NCI-H345 treated with DMSO at 0.1 percent for 48 hours (cell line): ENCODE measurements around the gene ASH1L.
"Not testable (repeated sequence)": the region's sequence is repeated elsewhere in the genome, so short reads cannot be mapped to it uniquely, and the experiment has no call there.

Experiments used
- DNase-seq: peaks from one replicate; lab custom pipeline; 2025; ENCODE audit not compliant: unreplicated experiment; lab: John Stamatoyannopoulos, UW

ASH1L gene

DNA sequence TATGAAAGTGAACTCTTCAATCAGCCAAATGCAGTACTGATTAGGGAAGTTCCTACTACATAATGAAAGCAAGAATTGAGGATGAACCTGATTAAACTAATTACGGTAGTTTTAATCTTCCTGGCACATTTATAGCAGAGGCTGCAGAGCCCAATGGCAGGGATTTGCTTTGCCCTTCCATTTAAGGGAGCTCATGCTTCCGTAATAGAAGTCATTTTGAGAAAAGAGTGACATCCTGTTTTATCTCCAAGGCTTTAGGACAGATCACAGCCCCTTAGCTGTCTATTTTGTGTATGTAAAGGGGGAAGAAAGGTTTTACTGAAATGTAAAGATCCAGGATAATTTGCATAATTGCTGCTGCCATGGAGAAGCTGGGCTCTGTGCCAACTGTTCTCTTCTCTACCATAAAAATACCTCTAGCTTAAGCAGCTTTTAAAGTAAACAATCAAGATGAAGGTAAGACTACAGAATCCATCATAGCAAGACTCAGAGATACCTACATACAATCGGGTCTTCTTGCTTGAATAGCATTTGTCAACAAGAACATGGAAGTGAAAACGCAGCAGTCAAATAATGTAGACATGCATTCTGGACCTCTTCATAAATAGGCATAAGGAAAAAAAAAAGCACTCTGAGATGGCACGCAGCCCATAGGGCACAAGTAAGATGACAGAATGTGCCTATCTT, 62.5 kb downstream of the ASH1L start:
- DNase-seq, result peak; percentile 98

DNA sequence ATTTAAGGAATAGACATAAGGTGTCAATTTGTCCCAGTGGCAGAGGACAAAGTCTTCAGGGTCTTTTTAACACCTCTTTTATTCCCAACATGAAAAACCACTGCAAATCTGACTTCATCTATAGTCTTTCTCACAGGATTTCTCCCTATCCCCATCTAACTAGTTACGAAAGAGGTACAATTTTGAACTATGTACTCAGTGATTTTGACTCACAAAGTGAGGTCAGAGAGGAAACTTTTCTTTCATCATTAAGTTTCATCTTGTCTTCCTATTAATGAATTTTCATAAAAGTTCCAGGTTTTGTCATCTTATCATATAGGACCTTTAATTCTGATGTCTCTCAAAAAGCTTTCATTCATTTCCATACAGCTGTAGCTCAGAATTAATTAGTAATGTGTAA, 63.3 kb downstream of the ASH1L start:
- DNase-seq, result no peak

DNA sequence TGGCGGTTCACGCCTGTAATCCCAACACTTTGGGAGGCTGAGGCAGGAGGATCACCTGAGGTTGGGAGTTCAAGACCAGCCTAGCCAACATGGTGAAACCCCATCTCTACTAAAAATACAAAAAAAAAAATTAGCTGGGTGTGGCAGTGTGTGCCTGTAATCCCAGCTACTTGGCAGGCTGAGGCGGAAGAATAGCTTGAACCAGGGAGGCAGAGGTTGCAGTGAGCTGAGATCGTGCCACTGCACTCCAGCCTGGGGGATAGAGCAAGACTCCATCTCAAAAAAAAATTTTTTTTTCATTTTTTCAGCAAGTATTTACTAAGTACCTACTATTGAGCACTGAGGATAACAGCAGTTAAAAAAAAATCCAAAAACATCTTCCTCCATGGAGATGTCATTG, 69.0 kb downstream of the ASH1L start:
- DNase-seq, result not testable (repeated sequence)

DNA sequence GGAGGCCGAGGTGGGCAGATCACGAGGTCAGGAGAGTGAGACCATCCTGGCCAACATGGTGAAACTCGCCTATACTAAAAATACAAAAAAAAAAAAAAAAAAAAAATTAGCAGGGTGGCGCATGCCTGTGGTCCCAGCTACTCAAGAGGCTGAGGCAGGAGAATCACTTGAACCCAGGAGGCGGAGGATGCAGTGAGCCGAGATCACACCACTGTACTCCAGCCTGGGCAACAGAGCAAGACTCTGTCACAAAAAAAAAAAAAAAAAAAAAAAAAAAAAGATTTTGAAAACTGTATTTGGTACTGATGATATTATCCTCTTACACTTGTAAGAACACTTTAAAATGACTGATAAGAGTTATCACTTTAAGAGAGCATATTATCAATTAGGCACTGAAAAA, 74.2 kb downstream of the ASH1L start:
- DNase-seq, result not testable (repeated sequence)

DNA sequence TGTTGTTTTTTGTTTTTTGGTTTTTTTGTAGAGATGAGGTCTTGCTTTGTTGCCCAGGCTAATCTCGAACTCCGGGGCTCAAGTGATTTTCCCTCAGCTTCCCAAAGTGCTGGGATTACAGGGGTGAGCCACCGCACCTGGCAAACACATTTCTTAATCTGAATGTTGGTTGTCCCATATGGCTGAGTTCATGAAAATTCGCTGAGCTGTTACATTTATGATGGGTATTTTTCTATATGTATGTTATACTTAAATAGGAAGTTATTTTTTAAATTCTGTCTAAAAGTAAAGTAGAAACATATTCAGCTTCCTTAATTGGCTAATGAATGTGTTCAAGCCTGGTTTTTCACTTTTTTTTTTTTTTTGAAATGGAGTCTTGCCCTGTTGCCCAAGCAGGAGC, 75.1 kb downstream of the ASH1L start:
- DNase-seq, result no peak

DNA sequence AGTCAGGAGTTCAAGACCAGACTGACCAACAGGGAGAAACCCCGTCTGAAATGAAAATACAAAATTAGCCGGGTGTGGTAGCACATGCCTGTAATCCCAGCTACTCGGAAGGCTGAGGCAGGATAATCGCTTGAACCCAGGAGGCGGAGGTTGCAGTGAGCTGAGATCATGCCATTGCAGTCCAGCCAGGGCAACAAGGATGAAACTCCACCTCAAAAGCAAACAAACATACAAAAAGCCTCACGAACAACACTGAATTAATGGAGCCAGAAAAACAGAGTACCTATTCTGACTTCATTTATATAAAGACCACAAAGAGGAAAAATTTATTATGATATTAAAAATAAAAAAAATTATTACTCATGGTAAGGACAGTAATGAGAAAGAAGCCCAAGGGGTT, 75.7 kb downstream of the ASH1L start:
- not testable (repeated sequence) for DNase-seq

DNA sequence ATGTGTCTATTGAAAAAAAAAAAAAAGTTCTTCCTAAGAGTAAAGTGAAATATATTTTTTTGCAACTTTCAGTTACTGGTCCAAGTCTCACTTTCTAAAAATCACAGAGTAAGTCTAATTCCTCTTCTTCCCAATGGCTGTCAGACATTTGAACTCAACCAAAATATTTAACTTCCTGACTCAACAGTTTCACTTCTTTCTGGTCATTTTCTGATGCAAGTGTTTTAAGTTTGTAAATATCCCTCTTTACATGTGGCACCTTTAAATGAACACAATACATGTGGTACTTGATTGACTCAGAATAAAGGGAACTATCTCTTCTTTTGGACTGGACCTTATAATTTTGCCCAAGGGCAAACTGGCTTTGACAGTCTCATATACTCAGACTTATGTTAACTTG, 76.7 kb downstream of the ASH1L start:
- DNase-seq, result no peak

DNA sequence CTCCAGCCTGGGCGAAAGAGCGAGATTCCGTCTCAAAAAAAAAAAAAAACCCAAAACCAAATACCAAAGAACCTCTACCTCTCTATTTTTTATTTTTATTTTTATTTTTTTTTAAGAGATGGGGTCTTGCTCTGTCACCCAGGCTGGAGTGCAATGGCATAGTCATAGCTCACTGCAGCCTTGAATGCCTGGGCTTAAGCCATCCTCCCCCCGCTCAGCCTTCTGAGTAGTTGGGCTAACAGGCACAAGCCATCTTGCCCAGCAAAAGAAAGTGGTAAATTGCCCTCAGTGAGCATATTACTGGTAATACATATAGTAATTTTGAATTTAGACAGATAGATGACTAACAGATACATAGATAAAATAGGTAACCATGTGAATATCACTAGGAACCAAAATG, 77.4 kb downstream of the ASH1L start:
- DNase-seq, result no peak

DNA sequence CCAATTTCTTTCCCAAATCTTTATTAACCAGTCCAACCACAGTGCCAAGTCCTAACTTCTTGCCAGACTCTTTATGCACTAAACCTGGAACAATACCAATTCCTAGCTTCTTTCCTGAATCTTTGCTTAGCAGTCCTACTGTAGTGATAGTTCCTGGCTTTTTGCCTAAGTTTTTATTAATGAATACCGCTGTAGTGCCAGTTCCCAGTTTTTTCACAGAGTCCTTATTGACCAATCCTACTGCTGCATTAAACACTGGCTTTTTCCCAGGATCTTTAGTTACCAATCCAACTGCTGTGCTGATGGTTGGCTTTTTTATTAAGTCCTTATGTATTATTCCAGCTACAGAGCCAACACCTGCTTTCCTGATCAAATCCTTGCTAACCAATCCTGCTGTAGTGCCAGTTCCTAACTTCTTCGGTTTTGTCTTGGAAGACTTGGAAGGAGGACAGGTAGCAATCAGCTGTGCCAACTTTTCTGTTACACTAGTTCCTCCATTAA, 80.8 kb downstream of the ASH1L start:
- DNase-seq, result no peak

DNA sequence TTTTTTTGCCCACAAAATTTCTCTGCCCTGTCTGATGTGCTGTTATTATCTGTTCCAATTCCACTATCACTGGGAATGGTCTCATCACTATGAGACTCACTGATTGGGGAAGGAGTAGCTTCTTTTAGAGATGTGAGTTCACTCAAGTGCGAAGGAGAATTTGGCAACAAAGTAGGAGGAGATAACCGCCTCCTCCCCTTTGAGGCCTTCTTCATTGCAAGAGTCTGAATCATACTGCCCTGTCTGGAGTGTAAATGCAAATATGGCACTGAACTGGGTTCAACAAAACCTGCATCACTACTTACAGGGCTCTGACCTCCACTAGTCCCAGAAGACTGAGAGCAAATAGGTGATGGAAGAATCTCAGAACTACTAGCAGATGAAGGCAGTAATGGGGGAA, 83.4 kb downstream of the ASH1L start:
- DNase-seq, result no peak

DNA sequence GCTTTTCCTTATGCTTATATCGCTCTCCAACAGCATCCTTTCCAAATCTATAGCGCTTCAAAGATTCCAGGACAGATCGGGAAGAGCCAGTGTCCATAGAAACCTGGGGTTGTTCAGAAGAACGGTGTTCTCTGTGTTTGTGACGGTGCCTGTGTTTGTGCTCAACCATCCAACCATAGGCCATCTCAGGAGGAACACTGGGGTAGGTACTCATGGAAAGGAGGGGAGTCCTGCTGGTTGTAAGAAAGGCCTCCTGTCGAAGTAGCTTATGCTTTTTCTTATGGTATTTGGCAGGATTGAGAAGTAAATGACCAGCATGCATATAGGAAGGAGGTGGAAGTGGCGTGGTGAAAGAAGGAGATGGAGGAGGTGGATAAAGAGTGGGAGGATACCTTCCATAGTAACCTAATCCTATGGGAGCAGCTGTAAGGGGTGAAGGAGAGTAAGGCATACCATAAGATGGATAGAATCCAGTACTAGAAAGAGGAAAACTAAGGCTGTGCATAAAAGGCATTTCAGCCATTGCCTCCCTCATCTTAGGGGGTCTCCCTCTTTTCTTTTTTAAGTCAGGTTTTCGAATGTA, 84.2 kb downstream of the ASH1L start:
- DNase-seq, result no peak

DNA sequence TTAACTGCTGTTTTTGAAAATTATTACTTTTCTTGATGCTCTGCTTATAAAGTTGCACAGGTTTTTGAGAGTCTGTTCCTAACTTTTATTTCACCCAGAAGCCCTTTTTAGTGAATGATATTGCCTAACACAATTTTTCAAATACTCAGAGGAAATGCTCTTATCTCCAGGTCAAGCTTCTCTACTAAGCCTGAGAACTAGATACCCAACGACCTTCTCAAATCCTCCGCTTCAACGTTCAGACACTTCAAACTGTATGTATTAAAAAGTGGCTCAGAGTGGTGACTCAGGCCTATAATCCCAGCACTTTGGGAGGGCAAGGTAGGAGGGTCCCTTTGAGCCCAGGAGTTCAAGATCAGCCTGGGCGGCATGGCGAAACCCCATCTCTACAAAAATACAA, 88.5 kb downstream of the ASH1L start:
- DNase-seq, result no peak

DNA sequence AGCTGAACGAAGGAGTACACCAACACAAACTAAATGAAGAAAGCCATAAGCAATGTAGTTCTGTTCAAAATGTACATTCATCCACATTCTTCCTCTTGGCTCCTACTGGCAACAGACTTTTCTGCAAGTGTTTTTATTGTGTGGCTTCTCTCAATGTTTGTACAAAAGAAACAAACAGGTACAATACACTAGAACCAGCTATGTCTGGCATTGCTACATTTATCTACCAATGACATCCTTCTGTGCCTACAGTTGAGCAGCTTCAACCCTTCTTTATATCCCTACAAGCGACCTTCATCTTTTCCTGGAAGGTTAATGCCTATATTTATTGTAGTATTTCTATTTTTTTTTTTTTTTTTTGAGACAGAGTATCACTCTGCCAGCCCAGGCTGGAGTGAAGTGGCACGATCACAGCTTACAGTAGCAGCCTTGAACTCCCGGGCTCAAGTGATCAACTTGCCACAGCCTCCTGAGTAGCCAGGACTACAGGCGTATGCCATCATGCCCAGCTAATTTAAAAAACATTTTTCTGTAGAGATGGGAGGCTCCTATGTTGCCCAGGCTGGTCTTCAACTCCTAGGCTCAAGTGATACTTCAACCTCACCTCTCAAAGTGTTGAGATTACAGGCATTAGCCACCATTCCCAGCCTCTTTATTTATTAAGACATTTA, 89.3 kb downstream of the ASH1L start:
- DNase-seq, result no peak

DNA sequence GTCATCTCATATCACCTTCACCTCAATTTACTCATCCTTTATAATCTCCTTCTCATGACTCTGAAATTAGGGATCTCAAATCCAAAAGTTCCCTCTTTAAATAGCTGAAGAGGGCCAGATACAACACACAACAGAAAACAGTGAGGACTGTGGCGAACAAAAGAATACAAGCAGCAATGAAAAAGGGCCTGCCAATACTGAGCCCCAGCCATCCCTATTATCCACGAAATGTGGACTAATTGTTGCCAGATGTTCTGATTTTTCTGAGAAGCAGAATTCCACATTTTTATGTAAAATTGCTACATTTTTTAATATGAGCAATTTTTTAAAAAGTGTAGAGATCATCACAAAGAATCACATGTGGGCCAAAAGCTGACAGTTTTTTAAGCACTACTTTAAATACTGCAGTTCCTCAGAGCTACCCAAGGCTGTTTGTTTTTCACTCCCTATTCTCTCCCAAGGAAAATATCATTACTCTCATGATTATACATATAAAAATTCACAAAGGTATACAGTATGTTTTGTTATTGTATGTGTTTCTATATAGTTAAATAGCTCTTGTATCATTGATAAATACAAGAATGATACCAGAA, 90.0 kb downstream of the ASH1L start:
- DNase-seq, result no peak

DNA sequence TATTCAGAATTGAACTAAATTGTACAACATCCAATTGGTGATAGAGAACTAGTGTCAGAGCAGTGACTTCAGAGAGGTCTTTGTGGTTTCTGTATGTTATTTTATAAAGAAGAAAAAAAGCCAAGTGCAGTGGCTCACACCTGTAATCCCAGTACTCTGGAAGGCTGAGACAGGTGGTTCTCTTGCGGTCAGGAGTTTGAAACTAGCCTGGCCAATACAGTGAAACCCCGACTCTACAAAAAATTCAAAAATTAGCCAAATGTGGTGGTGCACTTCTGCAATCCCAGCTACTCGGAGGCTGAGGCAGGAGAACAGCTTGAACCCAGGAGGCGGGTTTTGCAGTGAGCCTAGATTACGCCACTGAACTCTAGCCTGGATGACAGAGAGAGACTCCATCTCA, 90.7 kb downstream of the ASH1L start:
- no peak for DNase-seq

DNA sequence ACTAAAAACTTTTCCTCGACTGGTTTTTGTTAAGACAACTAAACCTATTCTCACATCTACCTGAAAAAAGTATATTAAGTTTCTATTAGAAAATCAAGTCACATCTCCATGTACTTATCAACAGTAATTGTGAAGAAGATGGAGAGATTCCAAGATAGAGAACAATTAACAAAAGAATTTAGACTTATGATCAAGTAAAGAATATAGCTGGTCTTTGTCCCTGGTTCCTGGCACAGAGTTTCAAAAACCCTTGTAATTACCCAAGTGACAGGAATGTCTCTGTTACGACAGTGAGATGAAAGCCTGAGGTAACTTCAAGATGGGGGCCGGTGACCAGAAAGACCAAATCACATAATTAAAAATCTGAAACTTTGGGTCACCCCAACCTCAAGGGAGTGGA, 91.6 kb downstream of the ASH1L start:
- no peak for DNase-seq

DNA sequence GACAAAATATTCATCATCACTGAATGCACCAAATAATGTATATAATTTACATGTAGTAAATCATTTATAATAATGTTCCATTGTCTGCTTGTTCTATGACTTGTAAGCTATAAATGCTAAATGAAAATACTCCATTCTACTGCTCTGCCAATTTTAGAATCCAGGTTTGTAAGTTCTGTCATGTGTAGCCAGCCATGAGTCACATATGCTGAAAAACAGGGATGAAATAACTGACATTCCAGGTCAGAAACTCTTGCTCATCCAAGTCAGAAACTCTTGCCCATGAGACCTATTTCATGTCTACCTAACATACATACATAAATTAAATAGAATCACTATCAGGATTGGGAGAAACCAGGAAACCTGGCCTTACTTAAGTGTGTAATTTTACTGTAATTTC, 95.6 kb downstream of the ASH1L start:
- no peak for DNase-seq

DNA sequence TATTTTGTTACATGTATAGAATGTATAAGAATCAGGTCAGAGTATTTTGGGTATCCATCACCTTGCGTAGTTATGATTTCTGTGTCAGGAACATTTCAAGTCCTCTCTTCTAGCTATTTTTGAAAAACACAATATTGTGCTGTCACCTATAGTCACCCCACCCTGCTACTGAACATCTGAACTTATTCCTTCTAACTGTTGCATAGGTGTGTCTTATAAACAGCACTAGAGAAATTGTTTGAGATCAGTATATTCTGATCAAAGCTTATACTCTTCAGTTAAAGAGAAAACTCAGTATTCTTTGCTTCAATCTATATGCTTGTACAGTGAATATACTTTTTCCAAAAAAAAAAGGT, 96.0 kb downstream of the ASH1L start:
- DNase-seq, result no peak

DNA sequence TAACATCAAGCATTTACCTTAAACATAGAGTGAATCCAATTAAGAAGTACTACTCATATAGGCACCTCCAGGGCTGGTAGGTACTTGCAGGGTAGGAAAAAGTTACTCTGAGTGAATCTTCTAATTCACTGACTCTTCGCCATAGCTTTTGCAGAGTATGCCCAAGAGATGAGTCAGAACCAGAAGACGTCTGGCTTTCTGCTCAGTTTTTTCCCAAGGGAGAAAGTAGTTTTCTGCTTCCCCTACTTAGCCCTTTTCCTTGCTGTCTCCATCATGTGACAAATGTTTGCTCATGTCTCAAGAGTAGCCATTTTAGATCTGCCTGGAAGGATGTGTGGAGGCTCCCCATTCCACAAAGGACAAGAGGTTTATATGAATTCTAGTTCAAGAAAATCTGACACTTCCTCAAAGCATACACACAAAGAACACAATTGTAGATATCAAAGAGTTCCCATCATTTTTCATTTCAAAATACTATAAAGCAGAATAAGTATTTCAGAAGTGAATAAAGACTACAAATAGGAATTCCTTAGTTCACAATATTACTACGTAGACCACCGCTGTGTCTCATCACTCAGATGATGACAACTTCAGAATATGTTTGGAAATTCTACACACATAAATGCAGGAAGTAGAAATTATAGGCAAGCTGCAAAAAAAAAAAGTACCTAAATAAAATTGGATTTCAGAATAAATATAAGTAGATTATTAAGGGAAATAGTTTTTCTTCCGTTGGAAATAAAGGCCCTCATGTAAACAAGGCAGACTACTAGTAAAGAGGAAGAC, 98.5 kb downstream of the ASH1L start:
- no peak for DNase-seq

DNA sequence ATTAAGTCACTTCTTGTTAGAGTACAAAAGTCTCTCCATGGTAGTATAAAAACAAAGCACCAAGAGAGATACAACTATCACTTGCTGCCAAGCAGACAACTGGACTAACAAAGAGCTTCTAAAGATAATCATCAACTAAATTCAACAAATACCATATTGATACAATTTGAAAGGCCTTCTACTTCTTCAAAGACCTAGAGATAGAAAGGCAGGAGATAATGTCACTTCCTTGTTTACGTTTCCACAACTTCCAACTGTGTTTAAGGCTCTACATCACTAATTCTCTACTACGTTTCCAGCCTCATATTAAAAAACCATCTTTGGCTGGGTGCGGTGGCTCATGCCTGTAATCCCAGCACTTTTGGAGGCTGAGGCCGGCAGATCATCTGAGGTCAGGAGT, 104.5 kb downstream of the ASH1L start:
- no peak for DNase-seq

DNA sequence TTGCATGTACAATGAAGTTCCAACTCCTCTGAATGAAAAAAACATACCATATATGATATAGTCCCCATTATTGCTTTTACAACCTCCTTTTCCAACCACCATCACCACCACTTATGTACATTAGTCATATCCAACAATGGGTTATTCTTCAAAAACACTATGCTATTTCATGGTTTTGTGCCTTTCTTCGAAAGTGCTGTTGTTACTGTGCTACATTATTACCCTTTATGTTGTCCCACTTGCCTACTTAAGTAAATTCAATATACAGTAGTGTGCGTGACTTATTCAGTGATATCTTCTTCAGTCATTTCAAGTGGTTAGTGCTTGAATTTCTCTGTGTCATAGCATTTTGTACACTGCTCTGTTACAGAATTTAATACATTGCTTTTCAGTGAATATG, 105.3 kb downstream of the ASH1L start:
- no peak for DNase-seq
